Cortex of kidney (tissue), 1 donor: Measurements from ENCODE around the gene SH2B3.
"Not testable (repeated sequence)": the region's sequence is repeated elsewhere in the genome, so short reads cannot be mapped to it uniquely, and the experiment has no call there.

Experiments used
- DNase-seq: peaks from one replicate; lab custom pipeline; 2025; lab: John Stamatoyannopoulos, UW

SH2B3 gene

DNA sequence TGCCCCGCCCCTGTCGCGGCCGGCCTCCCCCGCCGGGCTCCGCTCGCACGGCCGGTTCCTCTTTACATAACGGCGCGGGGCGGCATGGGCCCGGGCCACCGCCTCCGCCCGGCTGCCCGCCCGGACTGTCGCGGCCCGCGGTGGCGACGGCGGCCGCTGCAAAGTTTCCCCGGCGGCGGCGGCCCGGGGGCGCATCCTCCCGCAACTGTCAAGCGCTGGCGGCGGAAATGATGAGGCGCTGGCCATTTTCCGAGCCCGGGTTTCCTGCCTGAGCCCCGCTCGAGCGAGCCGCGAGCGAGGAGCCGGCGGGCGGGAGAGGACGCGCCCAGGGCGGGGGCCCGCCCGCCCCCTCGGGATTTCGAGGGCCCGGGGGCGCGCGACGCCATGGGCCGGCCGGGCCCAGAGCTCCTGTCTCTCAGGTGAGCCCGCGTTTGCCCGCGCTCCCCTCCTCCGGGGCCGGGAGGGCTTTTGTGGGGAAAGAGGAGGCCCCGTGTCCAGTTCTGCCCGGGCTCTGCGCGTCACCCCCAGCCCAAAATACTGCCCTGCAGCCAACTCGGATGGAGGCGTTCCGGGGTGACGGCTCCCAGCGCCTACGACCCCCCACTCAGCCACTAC is at the start of gene SH2B3:
SH2B3 (plus strand) TSS at position 65 of the 615 bp plus-strand sequence. CDS start 12,223 bp downstream, outside the sequence.
- DNase-seq, result no peak

DNA sequence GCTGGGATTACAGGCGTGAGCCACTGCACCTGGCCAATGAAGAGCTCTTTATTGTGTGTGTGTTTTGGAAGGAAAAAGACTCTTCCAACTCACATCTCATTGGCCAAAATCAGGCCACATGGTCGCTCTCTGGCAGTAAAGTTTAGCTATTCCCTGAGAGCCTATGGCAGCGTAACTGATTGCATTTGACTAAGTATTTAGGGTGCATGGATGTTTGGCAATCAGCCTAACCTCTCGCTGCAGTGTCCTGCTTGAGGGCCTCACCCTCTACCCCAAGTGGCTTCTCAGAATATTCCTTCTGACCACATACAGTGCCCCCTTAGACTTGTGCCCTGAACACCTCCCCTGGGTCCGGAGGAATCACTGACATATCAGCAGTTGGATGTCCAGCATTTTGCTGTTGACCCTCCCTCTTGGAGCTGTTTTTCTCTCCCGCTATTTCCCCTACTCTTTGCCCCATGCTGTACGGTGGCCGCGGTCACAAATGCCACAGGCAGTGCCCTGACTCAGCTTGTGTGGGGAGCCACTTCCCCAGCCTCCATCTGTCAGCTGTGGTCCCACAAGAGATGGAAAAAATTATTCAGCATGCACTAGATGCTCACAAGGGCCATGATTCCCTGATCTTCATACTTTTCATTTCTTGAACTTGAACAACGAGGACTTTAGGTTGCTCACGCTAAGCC is 46.4 kb upstream of the SH2B3 start:
- no peak for DNase-seq

DNA sequence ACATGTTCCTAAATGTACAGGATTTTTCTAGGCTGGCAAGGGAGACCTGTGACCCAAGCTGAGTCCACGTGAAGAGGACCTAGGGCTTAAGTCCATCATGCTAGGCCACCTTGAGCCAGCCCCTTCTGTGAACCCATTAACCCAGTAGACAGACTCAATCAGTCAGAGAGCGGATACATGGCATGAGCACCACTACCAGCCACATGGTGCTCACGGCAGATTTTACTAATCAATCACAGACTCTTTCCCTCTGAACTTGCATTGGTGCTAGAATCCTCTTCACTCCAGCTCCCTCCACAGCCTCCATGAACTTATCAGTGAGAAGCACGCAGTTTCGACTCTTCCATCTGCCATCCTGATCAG is 45.8 kb upstream of the SH2B3 start:
- DNase-seq, result no peak

DNA sequence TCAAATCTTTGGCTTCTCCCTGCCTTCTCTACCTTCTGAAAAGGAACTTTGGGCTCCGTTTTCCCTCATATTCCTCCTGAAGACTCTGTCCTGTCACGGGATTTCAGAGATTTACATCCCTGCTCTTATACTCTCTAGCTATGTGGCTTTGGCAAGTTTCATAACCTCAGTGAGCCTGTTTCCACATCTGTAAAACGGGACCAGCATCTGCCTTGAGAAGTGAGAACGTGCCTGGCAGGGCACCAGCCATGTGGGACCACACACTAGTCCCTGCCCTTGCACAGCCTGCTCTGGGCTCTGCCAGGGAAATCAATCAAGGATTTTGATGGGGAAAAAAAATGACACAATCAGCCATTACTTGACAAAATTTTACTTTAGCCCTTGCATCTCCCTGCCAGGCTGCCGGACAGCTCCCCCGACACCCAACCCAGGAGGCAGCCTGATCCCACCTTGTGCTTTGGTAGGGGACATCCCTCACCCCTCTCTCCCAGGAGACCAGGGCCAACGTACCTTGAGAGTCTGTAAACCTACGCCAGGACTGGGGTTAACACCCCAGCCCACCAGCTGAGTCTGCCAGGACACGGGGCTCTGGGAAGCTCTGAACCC is 45.3 kb upstream of the SH2B3 start:
- no peak for DNase-seq

DNA sequence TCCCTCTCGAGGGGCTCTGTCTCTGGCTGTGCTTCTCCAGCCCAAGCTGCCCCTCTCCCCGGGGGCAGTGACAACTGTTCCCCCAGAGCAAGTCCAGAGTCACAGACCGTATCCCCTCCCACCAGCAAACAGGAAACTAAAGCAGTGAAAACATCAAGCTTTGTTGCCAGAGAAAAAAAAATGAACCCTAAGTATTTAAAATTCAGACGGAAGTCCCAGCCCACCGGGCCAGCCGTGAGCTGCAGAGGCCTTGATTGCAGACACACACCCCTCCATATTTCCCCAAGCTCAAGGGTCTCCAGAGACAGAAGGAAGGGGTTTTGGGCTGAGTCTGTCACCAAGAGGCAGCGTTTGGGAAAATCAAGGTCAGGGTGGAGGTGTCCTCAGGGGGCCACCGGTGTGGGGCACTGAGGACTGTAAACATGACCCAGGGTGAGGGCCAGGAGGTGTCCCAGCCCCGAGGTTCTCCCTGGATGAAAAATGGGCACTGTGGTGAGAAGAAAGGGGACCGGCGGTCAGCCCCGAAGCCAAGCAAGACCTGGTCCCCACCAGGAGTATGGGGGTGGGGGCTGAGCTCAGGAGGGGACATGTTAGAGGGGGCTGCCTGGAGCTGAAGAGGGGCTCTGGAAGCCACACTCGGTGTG is 44.5 kb upstream of the SH2B3 start:
- DNase-seq, result no peak

DNA sequence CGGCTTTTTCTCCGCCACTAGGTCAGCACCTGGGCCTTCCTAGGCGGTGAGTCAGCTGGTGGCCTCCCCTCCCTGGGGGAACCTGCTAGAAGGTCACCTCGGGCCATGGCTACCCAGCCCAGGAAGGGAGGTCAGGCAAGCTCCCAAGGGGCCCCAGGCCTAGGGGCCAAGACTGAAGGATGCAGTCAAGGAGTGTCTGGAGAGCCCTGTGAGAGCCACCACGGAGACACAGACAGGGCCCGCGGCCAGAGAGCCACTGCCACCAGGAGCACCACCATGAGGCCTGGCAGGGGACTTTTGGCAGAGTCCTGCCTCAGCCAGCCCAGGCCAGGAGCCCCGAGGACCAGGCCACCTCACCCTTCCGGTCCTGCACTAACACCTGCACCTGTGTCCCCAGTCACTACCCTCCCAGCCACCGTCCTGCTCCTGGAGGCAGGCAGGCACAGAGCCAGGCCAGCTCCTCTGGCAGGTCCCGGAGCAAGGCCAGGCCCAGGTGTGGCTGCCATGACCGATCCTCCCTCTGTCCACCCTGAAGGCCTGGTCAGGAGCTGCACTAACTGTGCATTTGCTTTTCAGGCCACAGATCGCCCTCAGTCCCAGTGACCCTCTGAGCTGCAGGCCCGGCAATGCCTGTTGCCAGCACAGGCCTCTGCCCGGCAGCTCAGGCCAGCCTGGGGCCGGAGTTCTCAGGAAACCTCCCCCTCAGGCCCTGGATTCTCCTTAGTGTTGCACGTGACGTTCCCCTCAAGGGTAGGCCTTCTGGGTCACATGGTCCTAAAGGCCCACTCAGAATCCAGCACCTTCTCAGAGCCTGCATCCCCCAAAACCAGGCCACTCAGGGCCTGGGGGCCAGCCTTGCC is 43.8 kb upstream of the SH2B3 start:
- no peak for DNase-seq

DNA sequence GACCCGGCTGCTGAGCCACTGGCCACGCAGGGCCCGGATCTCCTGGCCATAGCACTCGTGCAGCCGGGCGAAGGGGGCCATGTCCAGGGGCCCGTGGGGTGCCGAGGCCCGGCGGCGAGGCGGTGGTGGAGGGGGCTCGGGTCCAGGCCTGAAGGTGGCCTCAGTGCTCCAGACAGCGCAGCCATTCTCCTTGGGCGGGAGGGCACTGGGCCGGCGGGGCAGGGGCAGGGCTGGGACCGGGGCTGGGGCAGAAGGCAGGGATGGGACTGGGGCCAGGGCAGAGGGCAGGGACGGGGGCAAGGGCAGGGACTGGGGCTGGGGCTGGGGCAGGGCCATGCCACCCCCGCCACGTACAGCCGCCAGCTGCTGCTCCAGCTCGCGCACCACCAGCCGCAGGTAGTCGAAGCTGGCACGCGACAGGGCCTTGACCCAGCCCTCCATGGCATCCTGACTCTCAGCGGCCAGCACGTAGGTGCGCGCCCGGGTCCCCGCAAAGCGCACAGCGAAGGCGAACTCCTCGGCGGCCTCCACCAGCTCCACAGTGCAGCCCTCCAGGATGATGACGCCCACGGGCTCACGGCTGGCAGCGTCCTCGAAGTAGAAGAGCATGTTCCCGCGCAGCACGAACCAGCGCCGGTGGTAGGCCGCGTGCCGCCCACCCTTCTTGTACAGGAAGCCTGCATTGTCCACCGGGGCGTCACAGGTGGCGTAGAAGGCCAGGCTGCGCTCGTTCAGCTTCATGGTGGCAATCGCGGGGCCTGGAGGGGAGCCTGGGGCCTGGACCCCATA is 42.8 kb upstream of the SH2B3 start:
- no peak for DNase-seq

DNA sequence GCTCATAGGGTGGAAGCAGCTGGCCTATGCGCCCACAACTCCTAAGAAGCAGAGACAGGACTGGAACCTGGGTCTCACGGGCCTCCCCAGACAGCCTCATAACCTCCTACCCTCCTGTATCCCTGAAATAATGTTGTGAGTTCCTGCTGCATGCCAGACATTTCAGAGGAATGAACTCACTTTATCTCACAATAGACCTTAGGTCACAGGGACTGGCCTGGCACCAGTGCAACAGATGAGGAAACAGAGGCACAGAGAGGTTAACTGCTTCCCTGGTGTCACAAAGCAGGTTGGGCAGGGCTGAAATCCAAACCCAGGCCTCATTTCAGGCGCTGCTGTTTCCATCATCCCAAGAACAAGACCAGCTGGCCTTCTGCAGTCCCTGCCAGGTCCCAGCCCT is 42.1 kb upstream of the SH2B3 start:
- no peak for DNase-seq

DNA sequence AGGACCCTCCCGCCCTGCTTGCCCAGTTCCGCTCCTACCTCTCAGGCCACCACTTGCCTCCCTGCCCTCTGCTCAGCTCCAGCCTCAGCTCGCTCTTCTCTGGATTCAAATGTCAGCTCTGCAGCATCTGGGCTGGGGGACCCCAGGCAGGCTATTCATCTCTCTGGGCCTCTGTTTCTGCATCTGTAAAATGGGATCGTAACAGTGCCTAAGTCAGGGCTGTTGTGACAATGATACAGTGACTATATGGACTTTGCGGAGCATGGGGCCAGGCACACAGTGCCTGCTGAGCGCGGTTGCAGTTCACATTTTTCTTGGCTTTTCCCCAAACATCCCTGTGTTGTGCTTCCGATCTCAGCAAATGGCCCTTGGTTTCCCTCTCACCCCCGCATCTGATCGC is 39.6 kb upstream of the SH2B3 start:
- no peak for DNase-seq

DNA sequence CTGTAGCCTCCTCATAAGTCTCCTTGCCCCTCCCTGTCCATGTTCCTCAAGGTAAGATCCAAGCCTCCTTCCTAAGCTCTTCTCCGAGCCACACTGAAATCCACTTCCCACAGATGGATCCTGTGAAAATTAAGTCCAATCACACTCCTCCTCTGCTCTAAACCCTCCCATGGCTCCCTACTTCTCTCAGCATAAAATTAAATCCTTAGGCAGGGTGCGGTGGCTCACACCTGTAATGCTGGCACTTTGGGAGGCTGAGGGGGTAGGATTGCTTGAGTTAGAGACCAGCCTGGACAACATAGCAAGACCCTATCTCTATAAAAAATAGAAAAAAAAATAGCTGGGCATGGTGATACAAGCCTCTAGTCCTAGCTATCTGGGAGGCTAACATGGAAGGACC is 39.1 kb upstream of the SH2B3 start:
- no peak for DNase-seq

DNA sequence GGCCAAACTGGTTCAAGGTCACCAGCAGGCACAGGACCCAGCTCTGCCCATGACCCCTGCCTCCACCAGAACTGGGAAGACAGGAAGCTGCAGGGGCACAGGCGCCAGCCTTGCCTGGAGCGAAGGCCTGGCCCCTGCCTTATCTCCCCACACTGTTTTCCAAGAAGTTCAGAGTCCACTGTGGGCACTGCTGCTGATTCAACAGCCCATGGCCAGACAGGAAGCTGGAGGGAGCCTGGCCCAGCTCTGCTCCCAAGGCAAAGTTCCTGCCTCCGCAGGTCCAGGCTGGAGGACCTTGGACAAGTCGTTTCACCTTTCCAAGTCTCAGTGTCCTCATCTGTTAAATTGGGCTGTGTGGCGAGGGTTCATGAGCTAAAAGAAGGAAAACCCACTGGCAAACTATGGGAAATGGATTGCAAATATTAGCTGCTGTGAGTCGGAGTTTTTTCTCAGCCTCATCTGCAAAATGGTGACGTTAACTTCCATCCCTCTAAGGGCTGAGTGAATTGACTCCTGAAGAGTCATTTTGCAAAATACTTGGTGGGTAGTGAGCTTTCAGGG is 38.0 kb upstream of the SH2B3 start:
- no peak for DNase-seq

DNA sequence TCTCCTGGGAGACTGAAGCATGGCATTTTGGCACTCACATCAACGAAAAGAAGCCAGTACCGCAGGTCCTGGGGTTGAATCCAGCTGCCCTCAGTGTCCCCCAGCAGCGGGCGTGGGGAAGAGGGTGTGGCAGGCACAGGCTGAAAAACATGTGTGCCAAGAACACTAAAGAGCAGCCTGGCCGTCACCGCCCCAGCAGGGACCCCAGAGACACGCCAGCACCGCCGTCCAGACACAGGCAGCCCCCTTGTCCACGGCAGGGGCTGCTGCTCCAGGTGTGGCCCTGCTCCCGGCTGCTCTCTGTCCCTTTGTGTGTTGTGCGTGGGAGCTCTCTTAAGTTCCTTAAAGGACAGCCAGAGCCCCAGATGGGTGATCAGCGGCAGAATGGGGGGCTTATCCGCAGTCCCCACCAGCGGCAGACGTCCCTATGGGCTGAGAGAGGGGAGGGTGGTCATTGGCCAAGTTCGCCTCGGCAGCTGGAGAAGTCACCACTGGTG is 37.4 kb upstream of the SH2B3 start:
- DNase-seq, result no peak

DNA sequence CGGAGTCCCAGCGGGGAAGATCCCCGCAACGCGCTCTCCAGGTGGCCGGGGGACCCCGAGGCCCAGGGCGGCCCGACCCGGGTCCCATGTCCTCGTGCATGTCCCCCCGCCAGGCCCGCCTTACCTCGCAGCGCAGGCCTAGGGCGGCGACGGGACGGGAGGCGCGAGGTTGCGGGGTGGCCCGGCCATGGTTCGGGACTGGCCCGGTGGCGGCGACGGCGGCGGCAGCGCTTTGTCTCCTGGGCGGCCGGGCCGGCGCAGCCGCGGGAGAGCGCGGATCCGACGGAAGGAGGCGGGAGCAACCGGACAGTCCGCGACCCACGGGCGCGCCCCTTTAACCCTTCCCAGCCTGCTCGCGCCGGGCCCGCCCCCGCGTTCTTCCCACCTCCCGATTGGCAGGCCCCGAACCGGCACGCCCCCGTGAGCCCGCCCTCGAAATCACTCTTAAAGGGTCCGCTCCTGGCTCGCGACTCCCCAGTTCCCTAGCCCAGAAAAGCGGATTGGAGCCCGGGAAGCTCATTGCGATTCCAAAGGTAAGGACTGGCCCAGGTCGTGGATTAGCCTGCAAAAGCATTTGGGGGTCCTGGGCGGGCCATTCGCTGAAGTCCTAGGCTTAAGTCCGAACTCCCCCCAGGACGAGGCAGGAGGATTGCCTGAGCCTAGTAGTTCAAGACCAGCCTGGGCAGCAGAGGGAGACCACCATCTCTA is 36.8 kb upstream of the SH2B3 start, which contains the start of gene PHETA1:
PHETA1 (minus strand) TSS at position 308 of the 708 bp plus-strand sequence. CDS start 5,668 bp downstream, outside the sequence.
- DNase-seq, result peak; percentile 58

DNA sequence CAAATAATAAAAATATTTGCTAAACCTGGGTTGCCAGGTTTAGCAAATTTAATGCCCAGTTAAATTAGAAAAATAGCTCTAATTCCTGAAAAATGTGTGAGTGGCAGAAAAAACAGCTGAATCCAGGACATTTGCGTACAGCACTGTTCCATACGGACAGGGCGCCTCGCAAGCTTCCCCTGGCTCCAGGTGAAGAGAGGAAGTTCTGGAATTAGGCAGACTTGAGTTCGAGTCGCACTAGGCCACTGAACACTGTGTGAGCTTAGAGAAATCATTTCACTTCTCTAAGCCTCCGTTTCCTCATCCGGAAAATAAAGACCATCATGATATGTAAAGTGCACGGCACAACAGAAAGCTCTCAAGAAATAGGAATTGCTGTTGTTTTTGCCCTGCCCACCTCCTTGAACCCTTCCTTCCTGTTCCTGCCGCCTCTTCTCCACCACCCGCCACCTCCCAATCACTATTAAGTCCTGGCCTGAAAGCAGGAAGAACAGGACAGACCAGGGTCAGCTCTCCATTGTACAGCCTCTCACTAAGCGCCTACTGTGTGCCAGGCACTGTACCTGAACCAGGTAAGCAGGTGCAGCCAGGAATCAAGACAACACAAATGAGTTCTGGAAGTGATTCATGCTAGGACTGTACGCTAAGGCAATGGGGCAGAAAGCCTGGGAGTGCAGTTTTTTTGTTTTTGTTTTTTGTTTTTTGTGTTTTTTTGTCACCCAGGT is 36.1 kb upstream of the SH2B3 start:
- no peak for DNase-seq

DNA sequence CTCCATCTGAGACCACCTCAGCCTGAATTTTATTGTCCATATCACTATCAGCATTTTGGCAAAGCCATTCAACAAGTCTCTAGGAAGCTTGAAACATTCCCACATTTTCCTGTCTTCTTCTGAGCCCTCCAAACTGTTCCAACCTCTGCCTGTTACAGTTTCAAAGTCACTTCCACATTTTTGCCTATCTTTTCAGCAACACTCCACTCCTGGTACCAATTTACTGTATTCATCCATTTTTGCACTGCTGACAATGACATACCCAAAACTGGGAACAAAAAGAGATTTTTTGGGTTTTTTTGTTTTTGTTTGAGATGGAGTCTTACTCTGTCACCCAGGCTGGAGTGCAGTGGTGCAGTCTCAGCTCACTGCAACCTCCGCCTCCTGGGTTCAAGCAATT is 32.5 kb upstream of the SH2B3 start:
- not testable (repeated sequence) for DNase-seq

DNA sequence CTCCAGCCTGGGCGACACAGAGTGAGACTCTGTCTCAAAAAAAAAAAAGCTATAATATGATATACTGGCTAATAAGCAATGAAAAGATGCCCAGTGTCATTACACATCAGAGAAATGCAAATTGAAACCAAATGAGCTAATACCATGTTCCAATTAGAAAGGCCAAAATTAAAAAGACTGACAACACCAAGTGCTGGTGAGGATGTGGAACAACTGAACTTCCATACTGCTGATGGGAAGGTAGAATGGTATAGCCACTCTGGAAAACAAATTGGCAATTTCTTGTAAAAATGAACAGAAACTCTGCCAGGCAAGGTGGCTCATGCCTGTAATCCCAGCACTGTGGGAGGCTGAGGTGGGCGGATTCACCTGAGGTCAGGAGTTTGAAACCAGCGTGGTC is 28.3 kb upstream of the SH2B3 start:
- no peak for DNase-seq

DNA sequence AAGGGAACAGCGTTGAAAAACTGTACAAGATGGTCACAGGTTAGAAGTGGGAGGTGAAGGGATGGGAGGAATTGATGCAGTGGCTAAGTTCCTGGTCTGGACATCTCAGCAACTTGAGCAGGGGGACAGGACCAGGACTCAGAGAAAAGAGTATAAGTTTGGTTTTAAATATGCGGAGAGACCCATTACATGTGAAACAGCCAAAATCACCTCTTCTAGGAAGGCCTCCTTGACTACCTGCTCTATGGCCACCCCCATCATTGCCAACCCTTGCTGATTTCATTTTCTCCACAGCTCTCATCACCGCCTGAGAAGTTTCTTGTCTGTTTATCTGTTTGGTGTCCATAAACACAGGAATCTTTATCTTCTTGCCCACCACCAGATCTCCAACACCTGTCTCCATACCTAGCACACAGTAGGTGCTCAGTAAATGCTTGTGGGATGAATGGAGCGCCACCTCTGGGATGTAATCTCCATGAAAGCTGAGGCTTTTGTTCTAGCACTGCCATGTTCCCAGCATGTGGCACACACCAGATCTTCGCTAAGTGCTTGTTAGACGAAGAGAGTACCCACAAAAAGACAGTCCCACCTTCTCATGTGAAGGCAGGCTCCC is 25.7 kb upstream of the SH2B3 start:
- DNase-seq, result no peak

DNA sequence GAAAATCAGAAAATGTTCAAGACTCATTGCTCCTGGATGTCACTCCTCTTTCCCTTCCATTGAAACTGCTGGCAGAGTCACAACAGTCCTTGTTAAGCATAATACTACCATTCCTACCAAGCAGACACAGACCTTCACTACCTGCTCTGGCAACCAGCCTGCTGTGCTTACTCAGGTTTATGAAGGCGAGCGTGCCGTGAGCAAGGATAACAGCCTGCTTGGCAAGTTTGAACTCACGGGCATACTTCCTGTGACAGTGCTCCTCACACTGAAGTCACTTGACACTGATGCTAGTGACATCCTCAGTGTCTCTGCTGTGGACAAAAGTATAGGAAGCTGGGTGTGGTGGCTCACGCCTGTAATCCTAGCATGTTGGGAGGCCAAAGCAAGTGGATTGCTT is 21.1 kb upstream of the SH2B3 start:
- no peak for DNase-seq

DNA sequence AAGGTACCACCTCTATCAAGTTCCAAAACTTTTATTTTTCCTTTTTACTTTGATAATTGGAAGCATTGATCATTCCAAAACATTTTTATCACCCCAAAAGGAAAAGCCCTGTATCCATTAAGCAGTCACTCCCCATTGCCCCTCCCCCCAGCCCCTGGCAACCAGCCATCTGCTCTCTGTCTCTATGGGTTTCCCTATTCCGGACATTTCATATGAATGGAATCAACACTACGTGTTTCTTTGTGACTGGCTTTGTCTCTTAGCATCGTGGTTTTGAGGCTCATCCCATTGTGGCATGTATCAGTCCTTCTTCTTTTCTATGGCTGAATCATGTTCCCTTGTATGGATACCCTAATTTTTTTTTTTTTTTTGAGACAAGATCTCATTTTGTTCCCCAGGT is 18.8 kb upstream of the SH2B3 start:
- no peak for DNase-seq
